Ovary (tissue), 9 donors: ENCODE measurements around the gene ERP44. TPM values are rescaled to one million over a fixed set of nuclear protein-coding genes. Genes with fewer than 3 reads are reported as not detected.

ENCODE experiments used
- DNase-seq, 5 donors: peaks; one replicate each; pipeline ENCODE4 v3.0.0-alpha.2; 2019 to 2020
- H3K27ac ChIP-seq, 2 donors: fragments of 200-600 bp; one replicate each; pipeline versions ENCODE4 v1.5.1 to v1.8.0; 2019 to 2022
- H3K27me3 ChIP-seq: fragments of 200-600 bp; one replicate; pipeline ENCODE4 v1.8.0; 2022
- H3K36me3 ChIP-seq: fragments of 200-600 bp; sonication (generic); one replicate; pipeline ENCODE4 v1.5.1; 2019
- H3K4me1 ChIP-seq: one replicate; pipeline ENCODE4 v1.8.1; 2013; ENCODE audit warnings: mild to moderate bottlenecking, moderate library complexity; ENCODE audit not compliant: insufficient read depth
- H3K4me3 ChIP-seq: fragments of 200-600 bp; sonication (generic); one replicate; pipeline ENCODE4 v1.5.1; 2017
- H3K9me3 ChIP-seq, 2 donors: fragments of 200-600 bp in 1 of 2; sonication (generic) in 1 of 2; one replicate each; pipeline versions ENCODE4 v1.5.1 to v1.8.1; 2013 to 2019; ENCODE audit warnings: mild to moderate bottlenecking in 1 of 2, moderate library complexity in 1 of 2
- CTCF ChIP-seq, 3 donors: fragments of 450-650 bp in 2 of 3; fragments of 200-600 bp in 1 of 3; IDR thresholded peaks; one replicate each; pipeline versions ENCODE4 v1.5.1 to v1.8.0; 2016 to 2022; ENCODE audit warnings: antibody characterized with exemption in 3 of 3, mild to moderate bottlenecking in 1 of 3
- EP300 ChIP-seq: sonication (generic); formaldehyde crosslinking; IDR thresholded peaks from one replicate; pipeline ENCODE4 v1.6.1; 2017; ENCODE audit warnings: antibody characterized with exemption
- POLR2A ChIP-seq: fragments of 450-650 bp; IDR thresholded peaks from one replicate; pipeline ENCODE4 v1.6.1; 2017; ENCODE audit warnings: antibody characterized with exemption, mild to moderate bottlenecking, moderate library complexity
- WGBS, 3 donors: extraction: QIAGEN DNeasy Blood & Tissue Kit in 1 of 3; methylation state at CpG; one replicate each; pipeline versions ENCODE4 v1.1.5 to v1.1.7; 2013 to 2017; 5-methylcytosine and 5-hydroxymethylcytosine counted together
- intact Hi-C, 4 donors: fragments of 100-400 bp; cut with DNase I; formaldehyde crosslinking; loops; one replicate each; pipeline versions ENCODE4 v1.11.0 to v1.15.1; 2022 to 2023
- polyA plus RNA-seq, 2 donors: library from polyadenylated mRNA; stranded (reverse); fragments of 200-250 nt in 1 of 2; fragments of 350-450 nt in 1 of 2; fragmentation: Illumina TruSeq in 1 of 2; extraction: RNeasy Lipid Tissue Mini Kit (QIAGEN cat#74804) in 1 of 2; gene quantifications; one replicate each; pipeline ENCODE4 v1.2.3, GENCODE V29; 2013 to 2014
- total RNA-seq, 7 donors: library from RNA; depleted of rRNA in 2 of 7; stranded (reverse); fragments of >200 nt in 2 of 7; fragmentation: NEBNext Ultra II Directional in 3 of 7; extraction: Animal tissue kit (Norgen Biotek cat#: 25700) in 3 of 7; gene quantifications; one replicate each; pipeline versions ENCODE4 v1.1.0 to v1.2.4, GENCODE V29; 2016 to 2023
- donor health status: DM: no; HTN: no; CAD: no; lungs with moderate emphysema.
- donor health status: DM: no; HTN: no; CAD: no.
- donor health status: Bipolar disorder and iron deficiency.
- donor health status: DM: yes; HTN: yes; CAD: no.
- donor health status: DM: no; HTN: no; CAD: no.
- donor health status: DM: yes; HTN: yes; CAD: no.

Gene ERP44
- total and polyA plus RNA-seq, 9 donors, result 7.0 to 26.4 (median 12.6) TPM

GRCh38 chr9:99948896-99949295, 149.9 kb downstream of the ERP44 start:
- no peak overlapping the region for H3K27ac ChIP-seq
- H3K4me1 ChIP-seq, result no peaks in the 10 kb centered on the region
- H3K4me3 ChIP-seq, result no peak overlapping the region
- H3K27me3 ChIP-seq, result no peaks in the 10 kb centered on the region
- H3K9me3 ChIP-seq, result no peaks in the 10 kb centered on the region
- DNase-seq, result no peak
- H3K36me3 ChIP-seq, result no peaks in the 10 kb centered on the region
- intact Hi-C loops, result no loop called here
- TF ChIP-seq CTCF (IDR thresholded peaks at IDR 0.05) (no peak), EP300 (no peak), POLR2A (no peak)

GRCh38 chr9:99948482-99948881, 150.3 kb downstream of the ERP44 start:
- Histone ChIP-seq H3K9me3 (no peaks in the 10 kb centered on the region), H3K4me1 (no peaks in the 10 kb centered on the region), H3K4me3 (no peak overlapping the region), H3K27me3 (no peaks in the 10 kb centered on the region), H3K36me3 (no peaks in the 10 kb centered on the region), H3K27ac (no peak overlapping the region)
- WGBS, 3 donors, result 68 to 95% (median 91%) methylated on average over 2 of the region's 2 CpGs
- no peak for TF ChIP-seq POLR2A
- no peak for TF ChIP-seq CTCF (IDR thresholded peaks at IDR 0.05)
- no peak for TF ChIP-seq EP300
- intact Hi-C loops, result no loop called here
- no peak for DNase-seq

- TF ChIP-seq CTCF (IDR thresholded peaks at IDR 0.05) (no peak), POLR2A (no peak), EP300 (no peak)
- intact Hi-C loops, result no loop called here
- Histone ChIP-seq H3K27me3 (no peaks in the 10 kb centered on the region), H3K9me3 (no peaks in the 10 kb centered on the region), H3K27ac (no peak overlapping the region), H3K4me1 (no peaks in the 10 kb centered on the region), H3K36me3 (no peaks in the 10 kb centered on the region), H3K4me3 (no peak overlapping the region)
- WGBS, 3 donors, result 77 to 83% (median 79%) methylated on average over 3 of the region's 3 CpGs
- DNase-seq, result no peak
Observed at GRCh38 chr9:99947395-99947794, 151.4 kb downstream of the ERP44 start.

DNA sequence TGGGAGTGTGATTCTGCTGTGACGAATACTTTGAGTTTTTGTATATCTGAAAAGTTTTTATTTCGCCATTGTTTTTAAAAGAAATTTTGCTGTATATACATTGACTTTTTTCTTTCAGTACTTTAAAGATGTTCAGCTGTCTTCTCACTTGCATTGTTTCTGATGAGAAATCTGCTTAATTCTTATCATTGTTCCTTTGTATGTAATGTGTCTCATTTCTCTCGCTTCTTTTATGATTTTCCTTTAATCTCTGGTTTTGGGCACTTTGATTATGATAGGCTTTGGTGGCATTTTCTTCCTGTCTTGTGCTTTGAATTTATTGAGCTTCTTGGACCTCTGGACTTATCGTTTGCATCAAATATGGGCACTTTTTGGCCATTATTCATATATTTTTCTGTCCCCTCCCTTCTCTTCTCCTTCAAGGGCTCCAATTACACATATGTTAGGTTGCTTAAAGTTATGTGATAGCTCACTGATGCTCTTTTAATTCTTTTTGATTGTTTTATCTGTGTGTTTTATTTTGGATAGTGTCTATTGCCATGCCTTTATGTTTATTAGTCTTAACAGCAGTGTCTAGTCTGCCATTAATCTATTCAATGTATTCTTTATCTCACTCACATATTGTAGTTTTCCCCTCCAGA, 161.7 kb downstream of the ERP44 start:
- TF ChIP-seq EP300 (no peak), CTCF (IDR thresholded peaks at IDR 0.05) (no peak), POLR2A (no peak)
- WGBS, 3 donors, result 96 to 97% (median 97%) methylated on average over 4 of the region's 4 CpGs
- H3K4me3 ChIP-seq, result no peak overlapping the region
- no peak for DNase-seq
- intact Hi-C loops, result loop anchor here in 1 of 4 donors (10.0 kb wide), 1 partner anchor 62 kb away; no protein-coding TSS in a partner anchor
- H3K27me3 ChIP-seq, result no peaks in the 10 kb centered on the region
- H3K27ac ChIP-seq, result no peak overlapping the region
- no peaks in the 10 kb centered on the region for H3K9me3 ChIP-seq
- H3K4me1 ChIP-seq, result no peaks in the 10 kb centered on the region
- no peaks in the 10 kb centered on the region for H3K36me3 ChIP-seq
